CD1c-positive myeloid dendritic cell (primary cell): ENCODE data around the gene C1orf35.

Source experiments
- DNase-seq: peaks from one replicate; pipeline ENCODE4 v3.0.0-alpha.2; 2016; ENCODE audit errors: extremely low spot score

The C1orf35 gene

DNA sequence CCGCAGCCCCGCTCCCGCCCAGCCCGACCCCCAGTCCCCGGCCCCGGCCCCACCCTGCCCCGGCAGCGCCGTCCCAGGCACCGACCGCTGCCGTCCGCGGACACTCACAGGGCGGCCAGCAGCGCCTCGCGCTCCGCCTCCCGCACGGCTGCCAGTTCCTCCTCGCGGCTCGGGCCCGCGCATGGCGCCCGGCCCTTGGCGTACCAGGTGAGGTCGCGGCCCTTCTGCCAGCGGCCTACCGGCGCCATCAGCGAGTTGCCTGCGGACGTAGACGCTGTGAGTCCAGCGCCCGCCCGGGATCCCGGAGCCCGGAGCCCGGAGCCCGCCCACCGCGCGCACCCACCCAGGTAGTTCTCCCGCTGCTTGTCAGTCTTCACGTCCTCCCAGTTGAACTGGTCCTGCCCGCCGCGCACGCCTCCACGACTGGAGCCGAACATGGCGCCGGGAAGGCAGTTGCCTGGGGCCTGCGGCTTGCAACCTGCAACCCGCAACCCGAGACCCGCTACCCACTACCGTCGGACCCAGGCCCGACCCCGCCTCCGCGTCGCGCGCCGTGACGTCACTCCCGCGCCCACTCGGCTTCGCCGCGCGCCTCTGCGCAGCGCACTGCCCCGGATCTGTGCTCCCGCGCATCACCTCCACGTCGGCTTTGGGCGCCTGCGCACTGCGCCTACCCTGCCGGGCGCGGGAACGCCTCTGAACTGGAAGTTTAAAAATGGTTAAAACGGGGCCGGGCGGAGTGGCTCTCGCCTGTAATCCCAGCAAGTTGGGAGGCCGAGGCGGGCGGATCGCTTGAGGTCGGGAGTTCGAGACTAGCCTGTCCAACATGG lies at the start of gene C1orf35:
C1orf35 (minus strand) TSS at position 535 of the 830 bp plus-strand sequence; CDS start at position 437, 98 bp downstream.
- peak; percentile 98 for DNase-seq

GRCh38 chr1:228152918-228153258 lies 49.8 kb upstream of the C1orf35 start:
- no peak for DNase-seq

GRCh38 chr1:228152097-228152917 lies 49.2 kb upstream of the C1orf35 start:
- no peak for DNase-seq

DNA sequence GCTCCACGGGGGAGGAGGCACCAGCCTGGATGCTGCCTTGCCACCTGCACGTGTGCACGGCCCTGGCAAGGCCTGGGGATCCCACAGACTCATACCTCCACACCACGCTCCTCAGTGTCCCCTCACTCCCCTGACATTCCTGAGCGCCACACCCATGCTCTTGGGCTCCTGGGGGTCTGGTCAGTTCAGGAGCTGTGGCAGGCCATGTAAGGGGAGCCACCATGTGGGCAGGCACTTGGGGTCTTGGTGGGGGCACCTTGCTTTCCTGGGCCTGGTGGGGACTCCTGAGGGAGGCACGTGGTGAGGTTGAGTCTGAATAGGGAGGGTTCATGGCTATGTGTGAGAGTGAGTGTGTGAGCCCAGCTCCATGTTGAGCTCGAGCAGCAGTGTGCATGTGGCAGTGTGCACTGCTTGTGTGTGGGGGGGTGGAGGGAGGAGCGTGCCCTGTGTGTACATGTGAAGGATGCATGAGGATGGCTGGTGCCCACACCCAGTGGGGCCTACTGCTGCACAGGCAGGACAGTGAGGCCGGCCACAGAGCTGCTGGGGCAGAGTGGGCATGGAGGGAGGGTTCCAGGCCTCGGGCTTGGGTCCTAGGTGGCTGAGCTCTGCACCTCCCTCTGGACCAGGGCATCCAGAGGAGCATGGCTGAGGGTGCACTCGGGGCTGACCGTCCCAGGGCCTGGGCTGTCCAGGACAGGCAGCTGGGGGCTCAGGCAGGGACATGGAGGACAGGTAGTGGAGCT lies 48.2 kb upstream of the C1orf35 start:
- no peak for DNase-seq

GRCh38 chr1:228150461-228151179 lies 47.5 kb upstream of the C1orf35 start:
- no peak for DNase-seq

DNA sequence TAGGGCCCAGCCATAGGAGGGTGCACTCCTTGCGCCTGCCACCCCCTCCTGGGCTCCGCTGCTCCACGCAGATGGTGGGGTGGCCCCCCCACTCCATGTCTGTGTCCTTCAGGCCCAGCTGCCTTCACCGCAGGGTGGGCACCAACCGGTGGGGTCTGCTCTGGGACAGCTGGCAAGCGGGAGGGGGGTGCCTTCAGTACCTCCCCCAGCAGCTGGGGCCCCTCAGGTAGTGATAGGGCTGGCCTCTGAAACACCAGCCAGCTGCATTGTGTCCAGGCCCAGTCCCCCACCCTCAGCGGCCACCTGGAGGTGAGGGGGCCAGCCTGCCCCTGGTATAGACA lies 47.0 kb upstream of the C1orf35 start:
- DNase-seq: no peak

DNA sequence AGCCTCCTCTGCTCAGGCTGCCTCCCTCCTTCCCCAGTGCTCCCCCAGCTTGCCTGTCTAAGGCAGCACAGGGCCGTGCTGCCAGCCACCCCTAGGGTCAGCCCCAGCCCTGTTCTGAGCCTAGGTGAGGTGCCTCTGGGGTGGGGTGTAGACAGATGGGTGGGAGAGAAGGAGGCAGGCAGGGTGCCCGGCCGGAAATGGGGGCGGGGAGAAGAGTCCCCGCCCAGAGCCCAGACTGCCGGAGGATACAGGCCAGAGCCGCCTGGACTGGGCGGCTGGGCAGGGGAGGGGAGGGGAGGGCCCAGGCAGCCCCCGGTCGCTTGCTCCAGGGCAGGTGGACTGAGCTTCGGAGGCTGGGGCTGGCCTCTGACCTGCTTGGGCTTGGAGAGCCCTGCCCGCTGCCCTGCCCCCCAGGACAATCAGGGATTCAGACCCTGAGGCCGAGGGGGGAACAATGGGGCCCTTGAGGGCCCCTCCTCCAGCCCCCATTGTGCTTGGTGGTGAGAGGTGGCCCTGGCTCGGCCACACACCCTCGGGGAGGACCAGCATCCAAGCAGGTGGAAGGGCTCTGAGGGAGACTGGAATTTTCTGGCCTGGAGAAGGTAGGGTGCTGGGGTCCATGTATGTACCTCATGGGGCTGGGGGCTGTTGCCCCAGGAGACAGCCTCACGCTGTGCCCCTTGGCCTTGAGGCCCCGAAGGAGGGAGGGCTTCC lies 46.4 kb upstream of the C1orf35 start, which contains the start of gene GJC2:
GJC2 (plus strand) TSS at position 525 of the 714 bp plus-strand sequence. CDS start 7,829 bp downstream, outside the sequence.
- no peak for DNase-seq

DNA sequence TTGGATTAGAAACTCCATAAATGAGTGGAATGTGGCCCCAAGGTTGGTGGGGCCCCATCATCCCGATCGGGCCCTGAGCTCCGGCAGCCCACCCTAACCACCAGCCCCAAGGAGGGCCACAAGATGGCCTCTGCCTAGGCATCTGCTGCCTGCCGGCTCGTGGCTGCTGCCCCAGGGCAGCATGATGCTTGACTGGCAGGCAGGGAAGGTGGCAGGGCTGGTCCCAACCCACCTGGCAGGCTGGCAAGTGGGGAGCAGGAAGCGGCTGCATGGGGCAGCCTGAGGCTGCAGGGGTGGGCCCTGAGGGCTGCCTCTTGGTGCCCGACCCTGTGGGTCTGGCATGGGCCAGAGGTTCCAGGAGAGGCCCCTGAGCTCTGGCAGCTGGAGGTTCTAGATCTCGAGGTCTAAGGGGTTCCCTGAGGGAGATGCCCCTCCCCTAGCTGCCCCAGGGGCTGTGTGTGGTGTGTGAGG lies 45.8 kb upstream of the C1orf35 start:
- no peak for DNase-seq

GRCh38 chr1:228148196-228148861 lies 45.2 kb upstream of the C1orf35 start:
- DNase-seq: no peak

DNA sequence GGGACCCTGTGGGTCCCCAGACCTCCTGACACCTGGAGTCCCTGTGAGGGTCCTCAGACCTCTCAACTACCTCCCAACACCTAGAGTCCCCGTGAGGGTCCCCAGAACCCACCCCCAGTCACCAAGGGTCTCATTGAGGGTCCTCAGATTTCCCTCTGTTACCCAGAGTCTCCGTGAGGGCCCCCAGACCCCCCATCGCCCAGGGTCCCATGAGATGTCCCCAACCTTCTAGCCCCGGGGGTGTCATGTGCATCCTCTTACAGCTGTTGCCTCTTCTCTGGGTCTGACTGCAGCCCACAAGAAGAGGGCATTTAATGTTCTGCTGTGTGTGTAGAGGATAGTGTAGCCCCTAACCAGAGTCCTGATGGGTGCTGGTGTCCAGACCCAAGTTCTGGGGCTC lies 44.6 kb upstream of the C1orf35 start:
- DNase-seq: no peak

DNA sequence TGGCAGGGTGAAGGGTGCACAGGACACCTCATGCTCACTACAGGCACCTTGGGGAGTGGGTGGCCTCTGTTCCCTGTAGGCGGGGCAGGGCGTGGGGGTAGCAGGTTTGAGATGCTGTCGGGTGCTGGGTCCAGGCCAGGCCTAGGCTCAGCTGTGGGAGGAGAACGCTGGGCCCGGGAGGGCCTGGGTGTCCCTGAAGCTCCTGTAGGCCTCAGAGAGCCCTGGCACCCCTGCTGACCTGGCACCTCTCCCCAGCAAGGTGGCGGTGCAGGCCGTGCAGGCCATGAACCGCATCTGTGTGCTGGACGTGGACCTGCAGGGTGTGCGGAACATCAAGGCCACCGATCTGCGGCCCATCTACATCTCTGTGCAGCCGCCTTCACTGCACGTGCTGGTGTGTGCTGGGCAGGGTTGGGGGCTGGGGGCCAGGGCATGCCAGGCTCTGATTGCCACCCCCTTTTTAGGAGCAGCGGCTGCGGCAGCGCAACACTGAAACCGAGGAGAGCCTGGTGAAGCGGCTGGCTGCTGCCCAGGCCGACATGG lies 44.1 kb upstream of the C1orf35 start:
- DNase-seq: no peak

DNA sequence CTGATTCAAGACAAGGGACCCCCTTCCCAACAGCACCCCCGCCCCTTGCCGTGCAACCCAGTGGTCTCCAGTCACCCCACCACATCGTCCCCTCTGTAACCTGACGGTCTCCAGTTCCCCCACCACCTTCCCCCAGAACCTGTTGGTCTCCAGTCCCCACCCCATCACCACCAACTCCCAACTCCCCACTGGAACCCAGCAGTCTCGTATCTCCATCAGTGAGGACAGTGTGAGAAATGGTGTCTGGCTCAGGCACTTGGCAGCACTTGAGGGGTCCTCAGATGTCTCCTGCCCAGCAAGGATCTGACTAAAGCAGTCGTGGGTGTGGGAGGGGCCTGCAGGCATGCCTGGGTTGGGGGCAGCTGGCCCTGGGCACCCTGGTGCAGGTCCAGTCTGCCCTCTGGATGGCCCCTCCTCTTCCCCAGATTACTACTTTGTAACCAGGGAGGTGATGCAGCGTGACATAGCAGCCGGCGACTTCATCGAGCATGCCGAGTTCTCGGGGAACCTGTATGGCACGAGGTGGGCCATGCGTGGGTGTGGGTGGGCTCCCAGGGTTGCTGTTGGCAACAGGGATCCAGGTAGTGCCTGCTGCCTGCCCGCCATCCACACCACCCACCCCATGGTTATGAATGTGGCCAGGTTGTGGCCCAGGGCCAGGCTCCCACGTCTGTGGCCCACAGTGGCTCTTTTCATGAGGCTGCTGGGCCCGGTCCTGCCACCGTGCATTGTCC lies 43.5 kb upstream of the C1orf35 start:
- no peak for DNase-seq

- DNase-seq: no peak
Measured at GRCh38 chr1:228145463-228146416, 42.6 kb upstream of the C1orf35 start.

DNA sequence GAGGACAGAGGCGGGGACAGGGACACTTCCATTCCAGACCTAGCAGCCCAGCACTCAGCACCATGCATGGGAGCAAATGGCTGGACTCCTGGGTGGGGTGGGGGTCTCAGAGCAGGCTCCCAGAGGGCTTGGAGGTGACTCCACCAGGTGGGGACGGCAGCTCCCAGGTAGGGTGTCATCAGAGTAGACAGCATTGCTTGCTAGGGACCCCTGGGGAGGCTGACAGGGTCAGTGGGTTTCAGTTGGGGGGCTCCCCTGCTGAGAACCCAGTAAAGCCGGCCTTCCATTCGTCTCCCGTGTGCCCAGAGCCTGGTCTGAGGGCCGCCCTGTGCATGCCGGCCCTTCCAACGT lies 41.8 kb upstream of the C1orf35 start:
- DNase-seq: no peak

DNA sequence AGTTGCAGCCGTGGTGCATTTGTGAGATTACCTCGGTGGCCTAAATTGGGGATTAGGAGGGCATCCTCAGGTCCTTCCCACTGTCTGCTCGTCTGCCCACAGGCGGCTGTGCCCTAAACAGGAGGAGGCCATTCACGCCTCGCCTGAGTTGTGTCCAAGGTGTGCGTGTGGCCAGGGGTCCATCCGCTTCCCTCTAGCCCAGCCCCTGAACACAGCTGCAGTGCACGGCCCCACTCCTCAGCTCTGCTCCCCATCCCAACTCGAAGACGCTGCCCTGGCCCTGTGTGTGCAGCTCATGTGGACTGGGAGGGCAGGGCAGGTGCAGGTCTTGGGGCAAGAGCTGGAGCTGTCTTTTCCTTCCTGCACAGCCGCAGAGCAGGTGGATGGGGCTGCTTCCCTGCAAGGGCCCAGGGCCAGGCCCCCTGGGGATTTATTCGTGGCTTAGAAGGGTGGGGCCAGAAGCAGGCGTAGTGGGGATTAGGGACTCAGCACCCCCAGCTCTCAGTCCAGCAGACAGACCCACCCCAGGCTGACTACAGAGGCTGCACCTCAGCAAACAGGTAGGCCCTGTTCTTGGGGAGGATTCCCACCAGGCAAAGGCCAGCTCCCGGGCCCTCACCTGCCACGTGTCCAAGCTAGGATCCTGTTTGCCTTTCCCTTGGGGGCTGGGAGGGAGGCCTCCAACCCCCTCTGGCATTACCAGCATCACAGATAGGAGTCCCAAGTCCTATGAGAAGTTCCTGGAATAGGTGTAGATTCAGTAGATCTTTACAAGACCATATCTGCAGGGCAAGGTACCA lies 41.3 kb upstream of the C1orf35 start:
- no peak for DNase-seq

- DNase-seq: no peak
Measured at GRCh38 chr1:228143480-228144192, 40.5 kb upstream of the C1orf35 start.

DNA sequence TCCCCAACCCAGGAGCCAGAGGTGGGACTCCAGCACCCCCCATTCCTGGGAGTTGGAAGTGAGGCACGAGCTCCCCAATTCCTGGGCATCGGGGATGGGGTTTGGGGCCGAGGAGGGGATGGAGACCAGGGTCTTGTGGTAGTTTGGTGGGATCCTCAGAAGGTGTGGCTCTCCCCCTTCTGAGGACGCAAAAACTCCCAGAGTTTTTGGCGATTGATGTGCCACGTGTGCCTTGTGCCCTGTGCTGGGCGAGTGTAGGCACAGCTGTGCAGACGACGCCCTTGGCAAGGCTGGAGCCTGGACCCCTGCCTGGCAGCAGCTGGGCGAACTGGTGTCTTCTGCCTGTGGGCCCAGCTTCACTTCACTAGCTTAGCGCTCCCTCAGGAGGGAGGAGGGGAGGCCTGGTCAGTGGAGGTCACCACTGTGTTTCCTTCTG lies 39.6 kb upstream of the C1orf35 start:
- no peak for DNase-seq
